Measurements from ENCODE around the gene CCDC141.
A peak's percentile ranks its signal among the peaks of the same experiment; 100 is the strongest.
"Not testable (repeated sequence)": the region's sequence is repeated elsewhere in the genome, so short reads cannot be mapped to it uniquely, and the experiment has no call there.

Gene CCDC141, protein sequence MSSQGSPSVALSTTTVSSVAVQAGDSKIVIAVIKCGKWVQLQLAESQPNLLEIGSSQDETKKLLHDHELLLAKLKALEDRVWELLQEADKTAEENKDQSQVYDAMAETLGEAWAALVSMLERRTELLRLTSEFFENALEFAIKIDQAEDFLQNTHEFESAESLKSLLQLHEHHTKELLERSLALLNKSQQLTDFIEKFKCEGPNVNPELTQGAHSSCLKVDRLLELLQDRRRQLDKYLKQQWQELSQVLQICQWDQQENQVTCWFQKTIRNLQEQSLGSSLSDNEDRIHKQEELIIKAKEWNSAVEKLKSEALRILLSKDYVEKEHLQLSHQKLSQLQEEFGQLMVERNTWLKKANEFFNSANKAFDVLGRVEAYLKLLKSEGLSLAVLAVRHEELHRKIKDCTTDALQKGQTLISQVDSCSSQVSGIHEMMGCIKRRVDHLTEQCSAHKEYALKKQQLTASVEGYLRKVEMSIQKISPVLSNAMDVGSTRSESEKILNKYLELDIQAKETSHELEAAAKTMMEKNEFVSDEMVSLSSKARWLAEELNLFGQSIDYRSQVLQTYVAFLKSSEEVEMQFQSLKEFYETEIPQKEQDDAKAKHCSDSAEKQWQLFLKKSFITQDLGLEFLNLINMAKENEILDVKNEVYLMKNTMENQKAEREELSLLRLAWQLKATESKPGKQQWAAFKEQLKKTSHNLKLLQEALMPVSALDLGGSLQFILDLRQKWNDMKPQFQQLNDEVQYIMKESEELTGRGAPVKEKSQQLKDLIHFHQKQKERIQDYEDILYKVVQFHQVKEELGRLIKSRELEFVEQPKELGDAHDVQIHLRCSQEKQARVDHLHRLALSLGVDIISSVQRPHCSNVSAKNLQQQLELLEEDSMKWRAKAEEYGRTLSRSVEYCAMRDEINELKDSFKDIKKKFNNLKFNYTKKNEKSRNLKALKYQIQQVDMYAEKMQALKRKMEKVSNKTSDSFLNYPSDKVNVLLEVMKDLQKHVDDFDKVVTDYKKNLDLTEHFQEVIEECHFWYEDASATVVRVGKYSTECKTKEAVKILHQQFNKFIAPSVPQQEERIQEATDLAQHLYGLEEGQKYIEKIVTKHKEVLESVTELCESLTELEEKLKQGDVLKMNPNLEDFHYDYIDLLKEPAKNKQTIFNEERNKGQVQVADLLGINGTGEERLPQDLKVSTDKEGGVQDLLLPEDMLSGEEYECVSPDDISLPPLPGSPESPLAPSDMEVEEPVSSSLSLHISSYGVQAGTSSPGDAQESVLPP (N-terminal part only)

GRCh38 chr2:179049546-179050311 lies at the start of gene CCDC141:
Gene CCDC141, minus strand, starts transcription at chr2:179050137. Its CDS starts 196 bp downstream, at chr2:179049941.
- DNase-seq: peak; percentile 35

DNA sequence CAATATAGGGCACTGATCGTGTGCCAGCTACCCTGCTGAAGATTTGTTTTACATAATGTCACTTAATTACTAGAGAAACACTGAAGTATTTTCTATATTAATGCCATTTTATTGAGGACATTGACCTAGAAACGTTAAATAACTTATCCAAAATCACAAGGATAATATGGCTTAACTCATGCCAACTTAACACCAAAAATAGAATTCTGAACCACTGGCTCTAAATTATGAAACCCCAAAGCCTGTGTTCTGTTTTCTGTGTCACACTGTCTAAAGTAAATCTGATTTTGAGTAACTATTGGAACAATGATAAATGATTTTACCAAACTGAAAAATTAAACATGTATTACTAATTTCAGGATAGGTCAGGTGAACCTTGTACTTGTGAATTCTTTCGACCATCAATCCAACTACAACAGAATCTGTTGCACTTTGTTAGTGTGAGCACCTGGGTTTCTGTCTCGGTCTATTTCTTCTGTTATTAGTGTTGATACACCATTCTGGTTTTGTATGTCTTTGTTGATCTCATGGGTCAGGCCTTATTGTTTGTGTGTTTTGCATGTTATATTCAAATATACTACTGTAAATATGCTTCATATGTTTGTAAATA lies 48.2 kb upstream of the CCDC141 start:
- no peak for DNase-seq

GRCh38 chr2:179097131-179097530 lies 47.2 kb upstream of the CCDC141 start:
- DNase-seq: no peak

- DNase-seq: peak; percentile 4
These were observed 46.2 kb upstream of the CCDC141 start for GRCh38 chr2:179096090-179096489.

DNA sequence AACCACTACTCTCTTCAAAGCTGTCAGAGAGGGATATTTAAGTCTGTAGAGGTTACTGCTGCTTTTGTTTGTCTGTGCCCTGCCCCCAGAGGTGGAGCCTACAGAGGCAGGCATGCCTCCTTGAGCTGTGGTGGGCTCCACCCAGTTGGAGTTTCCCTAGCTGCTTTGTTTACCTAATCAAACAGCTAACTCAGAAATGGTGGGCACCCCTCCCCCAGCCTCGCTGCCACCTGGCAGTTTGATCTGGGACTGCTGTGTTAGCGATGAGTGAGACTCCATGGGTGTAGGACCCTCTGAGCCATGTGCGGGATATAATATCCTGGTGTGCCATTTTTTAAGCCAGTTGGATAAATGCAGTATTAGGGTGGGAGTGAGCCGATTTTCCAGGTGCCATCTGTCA lies 43.0 kb upstream of the CCDC141 start:
- DNase-seq: not testable (repeated sequence)

GRCh38 chr2:179082697-179083096 lies 32.8 kb upstream of the CCDC141 start:
- DNase-seq: no peak

- no peak for DNase-seq
These were observed 32.0 kb upstream of the CCDC141 start for GRCh38 chr2:179081954-179082353.

GRCh38 chr2:179072527-179072926 lies 22.6 kb upstream of the CCDC141 start:
- DNase-seq: no peak

DNA sequence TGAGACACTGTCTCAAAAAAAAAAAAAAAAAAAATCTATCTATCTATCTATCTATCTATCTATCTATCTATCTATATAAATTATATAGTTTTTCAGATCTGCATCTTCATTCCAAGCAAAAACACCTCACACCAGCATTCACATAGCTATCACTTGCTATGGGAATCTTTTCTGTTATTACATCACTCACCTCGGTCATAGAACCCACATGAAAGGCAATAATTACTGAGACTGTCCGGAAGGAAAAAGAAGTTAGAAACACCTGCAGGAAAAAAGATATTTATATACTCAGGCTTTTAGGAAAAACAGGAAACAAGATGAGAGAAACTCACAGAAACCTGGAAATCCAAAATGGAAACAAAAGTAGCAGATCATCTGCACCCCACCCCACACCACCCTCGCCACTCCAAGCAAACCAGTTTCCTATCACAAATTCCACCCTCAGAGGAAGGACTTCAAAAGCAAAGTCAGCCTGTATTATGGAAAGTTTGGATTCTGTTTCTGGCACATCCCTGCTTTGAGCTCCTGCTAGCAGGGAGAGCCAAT lies 21.9 kb upstream of the CCDC141 start:
- no peak for DNase-seq

DNA sequence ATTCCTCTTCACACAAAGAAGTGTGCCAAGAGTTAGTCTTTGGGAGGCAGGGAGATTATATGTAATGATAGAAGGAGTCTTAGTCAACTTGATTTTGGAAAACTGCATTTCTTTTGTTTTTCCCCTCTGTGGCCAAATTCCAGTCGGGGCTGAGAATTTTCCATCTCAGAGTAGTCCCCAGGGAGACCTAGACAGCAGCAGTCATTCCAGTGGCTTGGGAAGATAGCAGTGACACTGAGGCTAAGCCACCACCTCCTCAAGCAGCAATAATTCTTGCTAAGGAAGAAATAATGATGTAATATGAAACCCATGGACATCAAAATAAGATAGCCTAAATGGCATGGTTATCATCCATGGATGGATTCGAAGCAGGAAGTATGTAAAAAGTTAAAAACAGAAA lies 21.0 kb upstream of the CCDC141 start:
- DNase-seq: no peak

DNA sequence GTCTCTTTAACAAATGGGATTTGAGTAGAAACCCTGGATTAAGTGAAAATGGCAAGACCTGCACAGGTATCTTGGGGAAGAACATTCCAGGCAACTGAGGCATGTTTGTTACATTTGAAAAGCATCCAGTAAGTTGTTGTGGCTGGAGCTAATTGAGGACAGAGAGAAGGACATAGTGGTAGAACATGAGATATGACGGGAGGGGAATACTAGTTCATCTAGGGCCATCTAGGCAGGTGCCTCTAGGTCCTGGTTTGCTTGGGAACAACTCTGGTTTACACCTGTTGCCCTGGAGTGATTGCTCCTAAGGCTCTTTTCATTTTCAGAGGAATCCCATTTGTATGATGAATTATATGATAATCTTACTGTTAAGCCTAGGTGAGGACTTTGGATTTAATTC lies 19.7 kb upstream of the CCDC141 start:
- no peak for DNase-seq

- DNase-seq: no peak
These were observed 19.2 kb upstream of the CCDC141 start for GRCh38 chr2:179068991-179069643.

GRCh38 chr2:179059026-179059700 lies 9.2 kb upstream of the CCDC141 start:
- DNase-seq: no peak

DNA sequence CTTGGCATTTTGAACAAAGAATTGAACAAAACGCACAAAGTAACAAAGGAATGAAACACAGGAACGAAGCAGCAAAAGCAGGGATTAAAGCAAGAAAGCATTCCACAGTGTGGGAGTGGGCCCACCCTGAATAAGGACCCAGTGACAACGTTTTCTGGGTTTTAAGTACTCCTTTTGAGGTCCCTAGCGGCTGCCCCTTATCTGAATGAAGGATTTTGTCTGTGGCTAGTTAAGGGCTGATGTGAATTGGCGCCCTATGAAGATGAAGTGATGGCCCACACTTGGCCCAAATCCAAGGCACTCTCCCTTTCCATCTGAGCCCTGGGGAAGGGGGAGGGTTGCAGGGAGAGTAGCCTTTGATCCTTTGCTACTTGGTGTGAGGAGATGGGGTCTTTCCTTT lies 7.8 kb upstream of the CCDC141 start:
- no peak for DNase-seq

DNA sequence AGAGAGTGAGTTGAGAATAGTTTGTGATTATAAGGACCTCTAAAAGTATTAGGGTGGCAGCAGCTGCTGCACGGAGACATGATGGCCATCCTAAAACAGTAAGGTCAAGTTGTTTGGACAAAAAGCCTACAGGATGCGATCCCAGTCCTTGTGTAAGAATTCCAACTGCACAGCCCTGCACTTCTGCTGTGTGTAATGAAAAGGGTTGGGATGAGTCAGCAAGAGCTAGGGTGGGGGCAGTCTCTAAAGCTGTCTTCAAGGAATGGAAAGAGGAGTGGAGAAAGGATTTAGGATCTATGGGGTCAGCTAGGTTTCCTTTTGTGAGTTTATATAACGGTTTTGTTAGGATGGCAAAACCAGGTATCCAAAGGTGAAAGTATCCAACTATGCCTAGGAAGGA lies 3.6 kb upstream of the CCDC141 start:
- not testable (repeated sequence) for DNase-seq

DNA sequence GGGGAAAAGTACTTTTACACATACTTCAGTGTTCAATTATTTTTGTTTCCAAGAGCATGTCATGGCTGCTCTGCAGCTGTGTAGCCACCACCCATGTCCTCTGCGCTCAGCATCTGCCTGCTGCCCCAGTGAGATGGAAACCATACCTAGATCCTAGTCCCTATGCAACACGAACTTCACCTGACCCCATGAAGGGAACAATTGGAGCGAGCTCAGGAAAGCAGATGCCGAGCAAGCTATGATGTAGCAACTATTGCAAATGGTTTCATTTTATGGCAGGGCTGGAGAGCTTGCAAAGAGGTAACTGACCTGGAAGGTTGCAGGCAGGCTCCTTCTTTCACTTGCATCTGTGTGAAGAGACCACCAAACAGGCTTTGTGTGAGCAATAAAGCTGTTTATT lies 1.3 kb upstream of the CCDC141 start:
- DNase-seq: no peak

GRCh38 chr2:179050755-179051154 lies 818 bp upstream of the CCDC141 start:
- no peak for DNase-seq

GRCh38 chr2:179049203-179049545 lies 763 bp downstream of the CCDC141 start:
- no peak for DNase-seq

GRCh38 chr2:179048099-179048498 lies 1.8 kb downstream of the CCDC141 start:
- no peak for DNase-seq

GRCh38 chr2:179045602-179046001 lies 4.3 kb downstream of the CCDC141 start:
- DNase-seq: not testable (repeated sequence)

DNA sequence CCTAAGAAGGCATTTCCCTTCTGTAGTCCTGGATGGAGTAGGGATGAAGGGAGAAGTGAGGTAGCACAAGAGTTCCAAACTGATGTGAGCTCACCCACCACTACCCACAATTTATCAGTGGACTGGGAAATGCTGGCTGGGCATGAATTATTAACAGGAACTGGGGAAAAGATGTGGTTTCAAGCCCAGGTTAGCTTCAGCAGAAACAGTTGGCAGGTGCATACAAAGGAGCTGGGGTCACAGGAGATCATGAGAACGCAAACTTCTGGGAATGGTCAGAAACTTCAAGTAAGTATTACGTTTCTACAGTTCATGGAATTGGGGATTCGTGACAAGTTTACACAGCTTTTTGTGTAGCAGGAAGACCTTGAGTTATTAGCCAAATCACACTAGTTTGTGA lies 5.4 kb downstream of the CCDC141 start:
- DNase-seq: no peak

All from activated CD4-positive, alpha-beta T cell treated with anti-CD3 and anti-CD28 coated beads for 48 hours (primary cell).